ENCODE measurements around the gene NSMCE4A. TPM values are rescaled to one million over a fixed set of nuclear protein-coding genes. Genes with fewer than 3 reads are reported as not detected.

NSMCE4A gene
- total and polyA plus RNA-seq, 2 donors (not counting 3 experiments of a cell fraction or from before 2014, with no cell fraction given), result 36.8 to 51.0 TPM

GRCh38 chr10:121981346-121981745, 6.3 kb upstream of the NSMCE4A start:
- H3K36me3 ChIP-seq (ENCODE audit: control insufficient read depth in 2 of 2, extremely low read depth in 1 of 2, insufficient read depth in 2 of 2, low read length in 2 of 2), result no peaks in the 10 kb centered on the region
- BruUV-seq (replicated peaks), result no TSS peak
- intact Hi-C loops (cut with micrococcal nuclease), result no loop called here
- H3K79me2 ChIP-seq (ENCODE audit: control insufficient read depth, insufficient read depth, low read length), result no peaks in the 10 kb centered on the region
- peaks cover 0 to 3% of the 10 kb centered on the region in 2 experiments for H3K27me3 ChIP-seq (ENCODE audit: control insufficient read depth in 2 of 2, insufficient read depth in 2 of 2, low read length in 2 of 2)
- H3K9me1 ChIP-seq (replicated peaks; ENCODE audit: control insufficient read depth, extremely low read depth, insufficient read depth, low read length), result no peaks in the 10 kb centered on the region
- H3K4me2 ChIP-seq (ENCODE audit: insufficient read depth, low read length), result no peak overlapping the region
- CTCF ChIA-PET, result no interaction called here
- dilution Hi-C loops (cut with MboI; ENCODE audit: extremely low pct_ligation_motif_present, low sequenced_read_pairs), result no loop called here
- H3K27ac ChIP-seq (ENCODE audit: insufficient read depth, low read depth, low read length), result no peak overlapping the region
- POLR2A ChIA-PET, result no interaction called here
- TF ChIP-seq POLR2AphosphoS5 (IDR thresholded peaks at IDR 0.05; ENCODE audit: insufficient read depth, low read depth, low read length), result no peak
- no peak for TF ChIP-seq POLR2A (IDR thresholded peaks at IDR 0.05; ENCODE audit: low read depth, low read length)
- TF ChIP-seq MYC (IDR thresholded peaks at IDR 0.05; ENCODE audit: low read depth, low read length), result no peak
- TF ChIP-seq CTCF (IDR thresholded peaks at IDR 0.05; ENCODE audit: extremely low read depth in 1 of 2, insufficient read depth in 1 of 2, low read depth in 1 of 2, low read length in 2 of 2), result no peak
- no peak for TF ChIP-seq FOS (IDR thresholded peaks at IDR 0.05; ENCODE audit: borderline replicate concordance, insufficient read depth, low read length)
- no peak for TF ChIP-seq GATA2 (IDR thresholded peaks at IDR 0.05; ENCODE audit: insufficient read depth, insufficient read length, low read depth, low read length)
- no peak for TF ChIP-seq MAX (IDR thresholded peaks at IDR 0.05; ENCODE audit: insufficient read depth, insufficient read length)
- no peak for TF ChIP-seq EZH2 (IDR thresholded peaks at IDR 0.05; ENCODE audit: borderline replicate concordance, low read depth, low read length, severe bottlenecking)
- TF ChIP-seq JUN (IDR thresholded peaks at IDR 0.05; ENCODE audit: borderline replicate concordance, insufficient read depth, insufficient read length, low read depth), result no peak
- H2AFZ ChIP-seq (ENCODE audit: low read depth, low read length), result no peak overlapping the region
- H3K4me3 ChIP-seq (replicated peaks in 1 of 3; ENCODE audit: insufficient read depth in 1 of 3, low read depth in 1 of 3, low read length in 3 of 3), result no peak overlapping the region
- H3K9me3 ChIP-seq (replicated peaks; ENCODE audit: control insufficient read depth, insufficient read depth, low read length), result peaks cover 3% of the 10 kb centered on the region
- no peak for FAIRE-seq
- H3K9ac ChIP-seq (replicated peaks; ENCODE audit: extremely low read depth, insufficient read depth, low read length), result no peak overlapping the region
- DNase-seq (ENCODE audit: low read depth, low spot score), result no peak
- H3K4me1 ChIP-seq (ENCODE audit: control insufficient read depth, extremely low read depth, insufficient read depth, low read length), result no peaks in the 10 kb centered on the region
- H4K20me1 ChIP-seq (replicated peaks; ENCODE audit: control insufficient read depth, extremely low read depth, insufficient read depth, low read length), result no peaks in the 10 kb centered on the region

All from endothelial cell of umbilical vein (primary cell).